ENCODE data around the gene TMEM178A. TPM values are rescaled to one million over a fixed set of nuclear protein-coding genes. Genes with fewer than 3 reads are reported as not detected.

The TMEM178A gene
- total and polyA plus RNA-seq, 2 of the 8 experiments (the other 6 are each of a cell fraction or from before 2014, with no cell fraction given) = 11.2 to 14.9 TPM

GRCh38 chr2:39715095-39715494 lies 49.4 kb downstream of the TMEM178A start:
- H3K79me2 ChIP-seq (ENCODE audit: control insufficient read depth in 1 of 2, insufficient read depth in 2 of 2, low read length in 2 of 2) = no peaks in the 10 kb centered on the region
- ChIA-PET CTCF (ENCODE audit: partially characterized antibody) (interaction anchor here (0.6 to 12.0 kb wide), 3 partner anchors 9 to 643 kb away, joined by 3 to 103 read pairs (median 5); no protein-coding TSS in a partner anchor), POLR2A (ENCODE audit: partially characterized antibody) (no interaction called here)
- H2BK15ac ChIP-seq (ENCODE audit: low read length) = no peak overlapping the region
- H3K4me2 ChIP-seq (ENCODE audit: insufficient read depth in 1 of 2, low read depth in 2 of 2, low read length in 2 of 2) = no peak overlapping the region
- no peak overlapping the region for H3K27ac ChIP-seq (ENCODE audit: low read depth, low read length)
- H2AK5ac ChIP-seq (ENCODE audit: low read depth, low read length) = no peak overlapping the region
- no peak overlapping the region for H4K5ac ChIP-seq (ENCODE audit: insufficient read length, low read depth, low read length)
- no peaks in the 10 kb centered on the region for H4K20me1 ChIP-seq (replicated peaks in 1 of 2; ENCODE audit: control insufficient read depth in 1 of 2, insufficient read depth in 2 of 2, low read length in 2 of 2)
- H3K79me1 ChIP-seq (ENCODE audit: low read depth, low read length) = no peaks in the 10 kb centered on the region
- DNase-seq (ENCODE audit: low read depth in 1 of 2, low spot score in 2 of 2) (no peak), FAIRE-seq (no peak)
- no peak overlapping the region for H3K14ac ChIP-seq (ENCODE audit: insufficient read length)
- no peak overlapping the region for H2BK120ac ChIP-seq (replicated peaks; ENCODE audit: low read depth, low read length)
- H3K4ac ChIP-seq (replicated peaks; ENCODE audit: insufficient read length, low read depth, low read length) = no peak overlapping the region
- no peaks in the 10 kb centered on the region for H3K4me1 ChIP-seq (replicated peaks in 1 of 4; ENCODE audit: control insufficient read depth in 3 of 4, insufficient read depth in 4 of 4, low read length in 3 of 4)
- no peak overlapping the region for H2BK5ac ChIP-seq (ENCODE audit: low read depth, low read length)
- H3K56ac ChIP-seq (replicated peaks; ENCODE audit: insufficient read length, low read depth, low read length) = no peak overlapping the region
- no peak overlapping the region for H3K9ac ChIP-seq (replicated peaks in 1 of 4; ENCODE audit: extremely low read depth in 1 of 4, low read depth in 3 of 4, low read length in 3 of 4)
- H3K9me3 ChIP-seq (ENCODE audit: insufficient read depth in 2 of 2, low read depth in 1 of 2, low read length in 1 of 2) = no peaks in the 10 kb centered on the region
- no peaks in the 10 kb centered on the region for H3K27me3 ChIP-seq (replicated peaks in 1 of 4; ENCODE audit: control insufficient read depth in 3 of 4, extremely low read depth in 1 of 4, insufficient read depth in 3 of 4, low read length in 3 of 4)
- no peak overlapping the region for H3K18ac ChIP-seq (ENCODE audit: extremely low read depth, low read length)
- no peak overlapping the region for H3K23ac ChIP-seq (ENCODE audit: insufficient read length)
- no peak overlapping the region for H4K91ac ChIP-seq (replicated peaks; ENCODE audit: insufficient read length, low read length)
- H4K8ac ChIP-seq (ENCODE audit: extremely low read depth, insufficient read depth, low read length) = no peak overlapping the region
- no peaks in the 10 kb centered on the region; the same call in 1 of the 2 replicates for H3K23me2 ChIP-seq (ENCODE audit: low read depth, low read length)
- no peak overlapping the region for H2BK12ac ChIP-seq (ENCODE audit: low read depth, low read length)
- H3K36me3 ChIP-seq (ENCODE audit: control insufficient read depth in 2 of 4, insufficient read depth in 4 of 4, low read length in 3 of 4) = no peaks in the 10 kb centered on the region
- no peak overlapping the region for H2BK20ac ChIP-seq (ENCODE audit: low read length)
- H3K4me3 ChIP-seq (ENCODE audit: extremely low read depth in 1 of 4, insufficient read depth in 2 of 4, low read depth in 3 of 4, low read length in 4 of 4) = no peak overlapping the region
- H2AFZ ChIP-seq (ENCODE audit: low read length) = no peak overlapping the region
- TF ChIP-seq USF2 (IDR thresholded peaks at IDR 0.05; ENCODE audit: low read length) (no peak), HDAC6 (IDR thresholded peaks at IDR 0.05; ENCODE audit: low read depth, low read length) (no peak), SUZ12 (IDR thresholded peaks at IDR 0.05; ENCODE audit: low read length) (no peak), RBBP5 (IDR thresholded peaks at IDR 0.05; ENCODE audit: borderline replicate concordance, low read depth, low read length) (no peak), RAD21 (IDR thresholded peaks at IDR 0.05 in 1 of 2, conservative IDR thresholded peaks at IDR 0.05 in 1 of 2; ENCODE audit: low read depth in 2 of 2, low read length in 2 of 2) (no peak), EGR1 (IDR thresholded peaks at IDR 0.05; ENCODE audit: borderline replicate concordance, low read depth, low read length) (no peak), GTF2F1 (IDR thresholded peaks at IDR 0.05; ENCODE audit: borderline replicate concordance, low read depth, low read length) (no peak), CTCF (IDR thresholded peaks at IDR 0.05; ENCODE audit: control extremely low read depth in 1 of 3, insufficient read depth in 1 of 3, low read depth in 1 of 3, low read length in 3 of 3) (no peak), POLR2AphosphoS5 (IDR thresholded peaks at IDR 0.05; ENCODE audit: low read depth, low read length) (no peak), TEAD4 (IDR thresholded peaks at IDR 0.05; ENCODE audit: low read depth, low read length) (no peak), BCL11A (IDR thresholded peaks at IDR 0.05; ENCODE audit: low read depth in 2 of 2, low read length in 2 of 2) (no peak)

Measured in H1 (cell line).